Thyroid gland (tissue), 4 donors: ENCODE data around the gene NDEL1. TPM values are rescaled to one million over a fixed set of nuclear protein-coding genes. Genes with fewer than 3 reads are reported as not detected.

Experiments used
- DNase-seq, 2 donors: peaks; one replicate each; pipeline ENCODE4 v3.0.0-alpha.2; 2019
- H3K27ac ChIP-seq, 3 donors: fragments of 200-600 bp; sonication (generic); 1 replicate in 2 of 3; 2 replicates in 1 of 3; pipeline ENCODE4 v1.5.1; 2016 to 2019; ENCODE audit warnings: mild to moderate bottlenecking in 1 of 3, moderate library complexity in 1 of 3
- H3K27me3 ChIP-seq: fragments of 200-600 bp; sonication (generic); one replicate; pipeline ENCODE4 v1.5.1; 2019
- H3K36me3 ChIP-seq, 2 donors: fragments of 200-600 bp; sonication (generic); one replicate each; pipeline ENCODE4 v1.5.1; 2016 to 2019
- H3K4me1 ChIP-seq, 2 donors: fragments of 200-600 bp; sonication (generic); one replicate each; pipeline ENCODE4 v1.5.1; 2017 to 2019
- H3K4me3 ChIP-seq, 3 donors: fragments of 200-600 bp; sonication (generic); replicated peaks in 1 of 3; 1 replicate in 2 of 3; 2 replicates in 1 of 3; pipeline ENCODE4 v1.5.1; 2016; ENCODE audit warnings: mild to moderate bottlenecking in 1 of 3
- H3K9me3 ChIP-seq: fragments of 200-600 bp; sonication (generic); one replicate; pipeline ENCODE4 v1.5.1; 2017
- CTCF ChIP-seq, 6 experiments: fragments of 200-600 bp in 3 of 6; fragments of 450-650 bp in 3 of 6; sonication (generic) in 3 of 6; IDR thresholded peaks; one replicate each; pipeline ENCODE4 v1.5.1; 2016 to 2019; ENCODE audit warnings: antibody characterized with exemption in 6 of 6, mild to moderate bottlenecking in 2 of 6, inconsistent platforms in 1 of 6, moderate library complexity in 1 of 6
- POLR2A ChIP-seq, 2 donors: fragments of 450-650 bp; IDR thresholded peaks; one replicate each; pipeline ENCODE4 v1.6.1; 2017; ENCODE audit warnings: antibody characterized with exemption in 2 of 2, mild to moderate bottlenecking in 2 of 2, moderate library complexity in 1 of 2
- WGBS, 2 donors: methylation state at CpG; one replicate each; pipeline ENCODE4 v1.1.5; 2017; 5-methylcytosine and 5-hydroxymethylcytosine counted together
- intact Hi-C: fragments of 100-400 bp; cut with DNase I; formaldehyde crosslinking; loops from one replicate; pipeline ENCODE4 v1.15.1; 2023
- total RNA-seq, 4 donors: library from RNA; depleted of rRNA; stranded (reverse); fragments of >200 nt; gene quantifications; one replicate each; pipeline ENCODE4 v1.2.3, GENCODE V29; 2016

The NDEL1 gene
- total RNA-seq, 4 donors from 2014 or later, result 56.0 to 77.7 (median 59.5) TPM

- Histone ChIP-seq H3K4me1 (peaks cover 4 to 10% of the 10 kb centered on the region in 2 donors), H3K27ac (no peak overlapping the region), H3K9me3 (no peaks in the 10 kb centered on the region), H3K36me3 (peaks cover 3 to 4% of the 10 kb centered on the region in 2 donors), H3K4me3 (no peak overlapping the region), H3K27me3 (no peaks in the 10 kb centered on the region)
- no peak for TF ChIP-seq POLR2A (IDR thresholded peaks at IDR 0.05)
- no peak for TF ChIP-seq CTCF (IDR thresholded peaks at IDR 0.05)
- WGBS, 2 donors, result 89% methylated on average over 5 of the region's 5 CpGs
- intact Hi-C loops, result no loop called here
- no peak for DNase-seq
Measured at GRCh38 chr17:8438441-8438840, 2.8 kb downstream of the NDEL1 start.

DNA sequence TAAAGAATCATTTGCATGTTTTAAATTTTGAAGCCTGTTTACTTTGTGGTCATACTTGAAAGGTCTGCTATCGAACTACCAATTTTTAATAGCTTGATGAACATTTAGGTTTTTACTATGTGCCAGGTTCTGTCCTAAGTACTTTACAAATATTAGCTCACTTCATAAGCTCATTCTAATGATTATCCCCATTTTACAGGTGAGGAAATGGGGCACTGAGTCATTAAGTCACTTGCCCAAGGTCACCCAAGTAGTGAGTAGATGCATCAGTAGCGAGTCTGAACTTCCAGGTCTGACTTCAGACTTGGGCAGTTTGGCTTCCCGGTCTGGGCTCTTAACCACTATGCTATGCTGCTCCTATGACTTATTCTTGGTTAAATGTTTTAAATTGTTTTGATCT is 4.0 kb downstream of the NDEL1 start:
- no peak for DNase-seq
- 94 to 100% methylated on average over 3 of the region's 3 CpGs for WGBS, 2 donors
- H3K4me3 ChIP-seq, result no peak overlapping the region
- no peak overlapping the region for H3K27ac ChIP-seq
- H3K4me1 ChIP-seq, result peaks cover 4 to 10% of the 10 kb centered on the region in 2 donors
- H3K9me3 ChIP-seq, result no peaks in the 10 kb centered on the region
- H3K27me3 ChIP-seq, result no peaks in the 10 kb centered on the region
- intact Hi-C loops, result no loop called here
- H3K36me3 ChIP-seq, result peaks cover 4 to 7% of the 10 kb centered on the region in 2 donors
- no peak for TF ChIP-seq CTCF (IDR thresholded peaks at IDR 0.05)
- TF ChIP-seq POLR2A (IDR thresholded peaks at IDR 0.05), result no peak

- WGBS, 2 donors, result 79 to 83% methylated on average over 2 of the region's 2 CpGs
- Histone ChIP-seq H3K27ac (no peak overlapping the region), H3K27me3 (no peaks in the 10 kb centered on the region), H3K4me1 (peaks cover 4 to 8% of the 10 kb centered on the region in 2 donors), H3K9me3 (no peaks in the 10 kb centered on the region), H3K4me3 (no peak overlapping the region), H3K36me3 (peaks cover 4 to 13% of the 10 kb centered on the region in 2 donors)
- DNase-seq, result no peak
- no peak for TF ChIP-seq CTCF (IDR thresholded peaks at IDR 0.05)
- TF ChIP-seq POLR2A (IDR thresholded peaks at IDR 0.05), result no peak
- intact Hi-C loops, result no loop called here
Measured at GRCh38 chr17:8441690-8442089, 6.0 kb downstream of the NDEL1 start.

GRCh38 chr17:8442310-8442709 is 6.6 kb downstream of the NDEL1 start:
- Histone ChIP-seq H3K4me1 (peaks cover 3 to 4% of the 10 kb centered on the region in 2 donors), H3K36me3 (peaks cover 7 to 17% of the 10 kb centered on the region in 2 donors)
- no peak for DNase-seq

DNA sequence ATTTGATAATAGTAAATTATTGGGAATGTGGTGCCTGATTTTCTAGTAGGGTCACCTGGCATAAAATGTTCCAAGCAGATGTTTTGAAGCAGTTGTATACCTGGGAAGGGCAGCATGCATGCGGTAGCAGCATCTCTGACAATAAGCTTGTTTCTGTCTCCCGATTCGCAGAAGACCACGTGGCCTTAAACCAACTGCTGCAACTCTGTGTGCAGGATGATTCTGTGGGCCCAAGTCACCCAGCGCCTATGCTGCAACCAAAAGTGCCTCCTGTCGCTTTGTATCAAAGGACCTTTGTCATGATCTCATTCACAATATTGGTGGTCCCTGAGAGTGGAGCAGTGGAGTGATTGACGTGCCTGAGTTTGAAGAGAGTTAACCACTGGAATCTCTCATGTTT is 8.1 kb downstream of the NDEL1 start:
- H3K4me3 ChIP-seq, result no peak overlapping the region
- TF ChIP-seq POLR2A (IDR thresholded peaks at IDR 0.05) (no peak), CTCF (IDR thresholded peaks at IDR 0.05) (no peak)
- peaks cover 14 to 24% of the 10 kb centered on the region in 2 donors for H3K36me3 ChIP-seq
- H3K27ac ChIP-seq, result no peak overlapping the region
- intact Hi-C loops, result no loop called here
- no peaks in the 10 kb centered on the region for H3K9me3 ChIP-seq
- 90 to 96% methylated on average over 7 of the region's 7 CpGs for WGBS, 2 donors
- no peaks in the 10 kb centered on the region for H3K27me3 ChIP-seq
- DNase-seq, result no peak
- H3K4me1 ChIP-seq, result peaks cover 0 to 4% of the 10 kb centered on the region in 2 donors

More at GRCh38 chr17:8442310-8442709, 6.6 kb downstream of the NDEL1 start:
- WGBS, 2 donors, result 97% methylated on average over 2 of the region's 2 CpGs
- Histone ChIP-seq H3K27ac (no peak overlapping the region), H3K27me3 (no peaks in the 10 kb centered on the region), H3K9me3 (no peaks in the 10 kb centered on the region), H3K4me3 (no peak overlapping the region)
- intact Hi-C loops, result no loop called here
- TF ChIP-seq POLR2A (IDR thresholded peaks at IDR 0.05) (no peak), CTCF (IDR thresholded peaks at IDR 0.05) (no peak)
